Medulla oblongata (tissue), 1 donor: ENCODE measurements around the gene RNF182.
A peak's percentile ranks its signal among the peaks of the same experiment; 100 is the strongest.
"Not testable (repeated sequence)": the region's sequence is repeated elsewhere in the genome, so short reads cannot be mapped to it uniquely, and the experiment has no call there.

ENCODE experiments used
- DNase-seq: peaks from one replicate; pipeline ENCODE4 v3.0.0-alpha.2; 2015; ENCODE audit errors: extremely low spot score

Gene RNF182

GRCh38 chr6:13924949-13925881, at the start of gene RNF182:
RNF182 (plus strand) TSS chr6:13924952; CDS start chr6:13977120, 52,168 bp downstream.
- DNase-seq, result no peak

- DNase-seq, result no peak
Observed at GRCh38 chr6:13877051-13877450, 47.7 kb upstream of the RNF182 start.

- DNase-seq, result not testable (repeated sequence)
Observed at GRCh38 chr6:13880061-13880663, 44.6 kb upstream of the RNF182 start.

GRCh38 chr6:13881621-13882165, 43.1 kb upstream of the RNF182 start:
- DNase-seq, result no peak

GRCh38 chr6:13883966-13884365, 40.8 kb upstream of the RNF182 start:
- no peak for DNase-seq

- no peak for DNase-seq
Observed at GRCh38 chr6:13884397-13884796, 40.4 kb upstream of the RNF182 start.

- no peak for DNase-seq
Observed at GRCh38 chr6:13885601-13886000, 39.2 kb upstream of the RNF182 start.

- DNase-seq, result no peak
Observed at GRCh38 chr6:13886949-13887348, 37.8 kb upstream of the RNF182 start.

- DNase-seq, result no peak
Observed at GRCh38 chr6:13892017-13892645, 32.6 kb upstream of the RNF182 start.

GRCh38 chr6:13902922-13903321, 21.8 kb upstream of the RNF182 start:
- DNase-seq, result no peak

GRCh38 chr6:13903364-13903763, 21.4 kb upstream of the RNF182 start:
- DNase-seq, result no peak

GRCh38 chr6:13907001-13907350, 17.8 kb upstream of the RNF182 start:
- no peak for DNase-seq

- DNase-seq, result no peak
Observed at GRCh38 chr6:13907614-13908215, 17.0 kb upstream of the RNF182 start.

GRCh38 chr6:13908955-13909381, 15.8 kb upstream of the RNF182 start:
- DNase-seq, result peak; percentile 86

- DNase-seq, result no peak
Observed at GRCh38 chr6:13910443-13910842, 14.3 kb upstream of the RNF182 start.

- no peak for DNase-seq
Observed at GRCh38 chr6:13911337-13911736, 13.4 kb upstream of the RNF182 start.

- DNase-seq, result no peak
Observed at GRCh38 chr6:13913226-13914001, 11.3 kb upstream of the RNF182 start.

- DNase-seq, result peak; percentile 63
Observed at GRCh38 chr6:13914351-13914750, 10.4 kb upstream of the RNF182 start.

- DNase-seq, result peak; percentile 65
Observed at GRCh38 chr6:13915561-13916229, 9.1 kb upstream of the RNF182 start.

- no peak for DNase-seq
Observed at GRCh38 chr6:13916230-13916944, 8.4 kb upstream of the RNF182 start.
